Glomerular visceral epithelial cell (primary cell): ENCODE measurements around the gene SHH.

Experiments used
- DNase-seq: peaks from one replicate; pipeline ENCODE4 v3.0.0-alpha.2; 2016; ENCODE audit errors: extremely low spot score

Gene SHH

DNA sequence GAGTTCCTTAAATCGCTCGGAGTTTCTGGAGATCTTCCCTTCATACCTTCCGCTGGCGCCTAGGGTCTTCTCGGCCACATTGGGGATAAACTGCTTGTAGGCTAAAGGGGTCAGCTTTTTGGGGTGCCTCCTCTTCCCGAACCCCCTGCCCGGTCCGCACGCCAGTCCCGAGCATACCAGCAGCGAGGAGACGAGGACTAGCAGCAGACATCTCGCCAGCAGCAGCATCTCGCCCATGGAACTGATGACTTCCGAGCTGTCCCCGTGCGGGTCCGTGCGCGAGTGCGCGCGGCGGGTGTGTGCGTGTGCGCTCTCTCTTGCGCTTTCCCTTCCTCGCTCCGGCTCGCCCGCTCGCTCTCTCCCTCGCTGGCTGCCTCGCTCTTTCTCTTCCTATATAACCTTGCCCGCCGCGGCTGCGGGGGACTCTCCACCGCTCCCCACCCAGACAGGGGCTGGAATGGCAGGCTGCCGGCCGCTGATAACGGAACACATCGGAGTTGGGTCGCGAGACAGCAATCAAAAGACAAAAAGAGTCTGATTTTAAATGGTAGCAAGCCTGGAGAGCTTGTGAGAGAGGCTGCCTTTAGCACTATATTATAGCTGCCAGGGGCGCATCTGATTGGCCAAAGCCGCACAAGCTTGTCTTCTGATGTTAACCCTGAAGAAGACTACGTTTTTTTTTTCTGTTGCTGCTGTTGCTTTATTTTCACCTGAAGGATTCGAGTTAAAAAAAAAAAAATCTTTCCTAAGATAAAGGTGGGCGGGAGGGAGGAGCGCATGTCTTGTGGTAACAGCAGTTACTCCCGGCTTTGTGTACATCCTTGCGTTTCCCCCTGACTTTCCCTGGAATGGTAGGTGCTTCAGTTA, at the start of gene SHH:
SHH (minus strand) TSS at position 569 of the 867 bp plus-strand sequence; CDS start at position 228, 341 bp downstream.
- no peak for DNase-seq

DNA sequence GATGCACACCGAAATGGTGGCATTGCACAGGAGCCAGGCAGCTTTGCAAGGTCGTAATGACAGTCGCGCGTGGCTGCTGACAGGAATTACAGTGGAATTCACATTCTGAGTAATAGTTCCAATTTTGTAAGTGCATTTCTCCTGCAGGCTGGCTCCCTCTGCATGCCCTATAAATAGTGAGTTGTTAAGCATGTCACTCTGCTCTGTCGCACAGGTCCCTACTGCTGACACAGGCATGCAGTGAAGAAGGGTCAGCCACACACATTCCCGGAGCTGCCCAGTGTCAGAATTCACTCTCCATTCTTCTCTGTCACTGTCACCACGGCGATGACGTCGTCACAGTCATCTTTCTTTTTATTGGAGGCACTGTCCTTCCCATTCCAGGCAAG, 49.2 kb upstream of the SHH start:
- DNase-seq: no peak

DNA sequence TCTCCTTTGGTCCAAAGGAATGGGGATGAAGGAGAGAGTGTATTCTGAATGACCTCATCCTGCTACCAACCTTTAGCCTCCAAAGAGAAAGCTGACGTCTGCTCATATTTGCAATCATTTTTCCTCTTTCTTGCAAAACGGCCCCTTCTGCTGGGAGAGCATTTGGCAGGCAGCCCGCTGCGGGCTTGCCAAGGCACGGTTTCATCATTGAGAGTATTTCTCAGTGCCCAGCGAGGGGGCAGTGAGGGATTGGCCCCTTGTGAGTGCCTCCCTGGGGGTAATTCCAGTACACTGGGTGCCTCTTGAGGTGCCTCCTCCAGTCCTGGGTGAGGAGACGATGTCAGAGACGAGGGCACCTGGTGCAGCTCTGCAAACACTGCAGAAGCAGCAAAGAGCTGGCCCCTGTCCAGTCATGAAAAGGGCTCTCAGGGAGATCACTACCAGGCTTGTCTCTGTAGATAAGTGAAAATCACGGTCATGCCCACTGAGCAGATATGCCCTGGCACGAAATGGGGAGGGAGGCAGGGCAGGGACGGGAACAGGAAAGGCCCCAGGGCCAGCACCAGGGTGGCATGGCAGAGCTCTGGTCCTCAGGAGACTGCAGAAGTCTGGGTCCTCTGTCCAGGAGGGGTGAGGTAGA, 48.7 kb upstream of the SHH start:
- peak; percentile 67 for DNase-seq

DNA sequence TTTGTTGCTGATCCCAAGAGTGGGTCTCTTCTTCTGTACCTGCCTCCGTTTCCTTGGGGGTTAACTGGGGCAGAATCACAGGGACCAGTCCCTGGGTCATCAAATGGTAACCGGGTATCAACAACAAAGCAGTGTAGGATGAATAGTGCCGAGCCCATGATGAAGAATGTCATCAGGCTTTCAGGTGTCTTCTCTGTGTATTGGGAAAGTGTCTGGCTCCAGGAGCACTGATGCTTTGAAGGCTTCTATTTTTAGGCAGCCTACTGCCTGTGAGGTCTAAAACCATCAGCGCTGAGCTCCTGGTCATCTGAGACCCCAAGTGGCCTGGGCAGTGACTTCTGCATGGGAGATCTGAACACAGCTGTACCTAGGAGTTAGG, 48.2 kb upstream of the SHH start:
- DNase-seq: no peak

DNA sequence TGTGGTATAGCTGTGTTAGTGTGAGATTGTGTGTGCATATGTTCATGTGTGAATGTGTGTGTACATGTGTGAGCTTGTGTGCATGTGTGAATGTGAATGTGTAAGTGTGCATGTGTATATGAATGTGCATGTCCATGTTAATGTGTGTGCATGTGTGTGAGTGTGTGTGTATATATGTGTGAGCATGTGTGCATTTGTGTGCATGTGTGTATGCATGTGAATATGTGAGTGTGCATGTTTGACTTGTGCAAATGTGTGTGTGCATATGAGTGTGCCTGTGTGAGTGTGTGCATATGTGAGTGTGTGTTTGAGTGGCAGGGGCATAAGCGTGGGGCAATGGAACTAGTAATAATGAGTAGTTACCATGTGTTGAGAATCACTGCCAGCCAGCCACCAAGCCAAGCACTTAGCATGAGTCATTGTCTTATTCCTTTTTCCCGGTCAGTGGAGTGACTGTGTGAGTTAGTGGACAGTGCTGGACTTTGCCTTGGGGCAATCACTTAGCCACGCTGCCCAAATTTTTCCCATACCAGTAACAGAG, 46.3 kb upstream of the SHH start:
- peak; percentile 29 for DNase-seq

DNA sequence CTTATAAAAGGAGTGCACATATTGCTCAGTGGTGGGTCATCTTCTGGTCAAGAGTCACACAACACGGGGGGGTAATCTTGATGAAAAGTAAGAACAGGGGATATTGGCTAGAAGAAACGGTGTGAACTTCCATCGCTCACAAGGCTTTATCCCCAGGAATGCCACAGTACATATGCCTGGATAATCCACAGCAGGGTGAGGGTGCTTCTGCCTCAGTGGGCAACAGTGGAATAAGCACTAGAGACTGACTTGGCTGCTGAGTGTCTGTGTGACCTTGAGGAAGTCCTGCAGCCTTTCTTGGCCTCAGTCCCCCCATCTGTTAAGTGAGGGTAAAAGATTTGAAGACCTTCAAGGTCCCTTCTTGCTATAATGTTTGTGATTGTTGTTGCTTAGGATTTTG, 44.9 kb upstream of the SHH start:
- DNase-seq: no peak

DNA sequence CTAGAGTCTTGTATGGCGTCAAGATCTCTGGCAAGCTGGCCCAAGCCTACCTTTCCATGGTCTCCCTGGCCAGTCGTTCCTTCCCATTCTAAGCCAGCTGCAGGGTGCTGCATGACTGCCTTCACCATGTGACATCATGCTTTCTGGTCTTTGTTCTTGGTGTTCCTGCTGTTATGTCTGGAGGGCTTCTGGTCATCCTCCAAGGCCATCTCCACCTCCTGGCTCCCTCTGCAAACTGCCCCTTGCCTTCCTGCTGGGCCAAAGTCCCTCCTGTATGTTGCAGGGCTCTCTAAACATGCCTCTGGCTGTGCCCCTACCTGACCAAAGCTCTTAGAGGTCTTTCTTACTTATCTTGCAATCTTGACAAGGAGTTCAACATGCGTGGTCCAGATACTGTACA, 44.4 kb upstream of the SHH start:
- DNase-seq: no peak

DNA sequence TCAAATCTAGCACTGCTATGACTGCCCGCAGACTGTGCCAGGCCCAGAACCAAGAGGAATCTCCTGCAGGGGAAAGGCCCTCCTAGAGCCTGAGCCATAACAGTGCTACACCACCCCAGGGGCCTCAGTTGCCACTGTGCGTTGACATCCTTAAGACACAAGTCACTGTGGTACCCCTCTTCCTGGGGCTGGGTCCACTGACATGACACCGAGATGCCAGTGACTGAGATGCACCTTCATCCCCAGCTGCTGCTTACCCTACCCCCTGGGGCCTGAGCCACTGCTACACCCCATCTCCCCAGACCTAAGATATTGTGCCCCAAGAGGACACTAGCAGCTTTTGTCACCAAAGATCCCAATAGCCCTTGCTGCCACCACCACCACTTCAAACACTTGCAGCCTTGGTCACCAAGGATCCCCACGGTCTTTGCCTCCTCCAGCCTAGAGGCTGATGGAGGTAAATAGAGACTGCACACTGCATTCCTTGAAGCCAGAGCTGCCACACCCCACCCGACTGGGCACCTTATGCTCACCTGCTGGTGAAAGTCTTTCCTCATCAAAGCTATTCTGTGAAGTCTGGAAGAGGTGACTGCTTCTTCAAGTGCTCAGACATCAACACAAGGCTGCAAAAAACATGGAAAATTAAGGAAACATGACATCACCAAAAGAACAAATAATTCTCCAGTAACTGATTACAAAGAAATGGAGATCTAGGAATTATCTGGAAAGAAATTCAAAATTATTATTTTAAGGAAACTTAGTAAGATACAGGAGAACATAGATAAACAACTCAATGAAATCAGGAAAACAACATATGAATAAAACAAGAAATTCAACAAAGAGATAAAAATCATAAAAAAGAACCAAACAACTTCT, 40.4 kb upstream of the SHH start:
- DNase-seq: no peak

DNA sequence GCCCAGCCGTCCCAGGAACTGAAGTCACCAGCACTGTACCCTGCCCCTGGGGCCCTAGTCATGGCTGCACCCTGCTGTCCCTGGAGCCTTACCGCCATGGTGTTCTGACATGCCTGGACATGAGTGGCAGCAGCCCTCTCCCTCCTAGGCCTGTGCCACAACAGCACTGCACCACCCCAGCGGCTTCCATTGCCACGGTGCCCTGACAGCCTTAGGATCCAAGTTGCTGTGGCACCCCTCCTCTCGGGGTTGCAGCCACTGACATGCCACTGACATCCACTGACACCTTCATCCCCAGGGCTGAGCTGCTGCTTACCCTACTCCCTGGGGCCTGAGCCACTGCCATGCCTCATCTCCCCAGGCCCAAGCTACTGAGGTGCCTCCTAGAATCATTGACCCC, 39.6 kb upstream of the SHH start:
- no peak for DNase-seq

DNA sequence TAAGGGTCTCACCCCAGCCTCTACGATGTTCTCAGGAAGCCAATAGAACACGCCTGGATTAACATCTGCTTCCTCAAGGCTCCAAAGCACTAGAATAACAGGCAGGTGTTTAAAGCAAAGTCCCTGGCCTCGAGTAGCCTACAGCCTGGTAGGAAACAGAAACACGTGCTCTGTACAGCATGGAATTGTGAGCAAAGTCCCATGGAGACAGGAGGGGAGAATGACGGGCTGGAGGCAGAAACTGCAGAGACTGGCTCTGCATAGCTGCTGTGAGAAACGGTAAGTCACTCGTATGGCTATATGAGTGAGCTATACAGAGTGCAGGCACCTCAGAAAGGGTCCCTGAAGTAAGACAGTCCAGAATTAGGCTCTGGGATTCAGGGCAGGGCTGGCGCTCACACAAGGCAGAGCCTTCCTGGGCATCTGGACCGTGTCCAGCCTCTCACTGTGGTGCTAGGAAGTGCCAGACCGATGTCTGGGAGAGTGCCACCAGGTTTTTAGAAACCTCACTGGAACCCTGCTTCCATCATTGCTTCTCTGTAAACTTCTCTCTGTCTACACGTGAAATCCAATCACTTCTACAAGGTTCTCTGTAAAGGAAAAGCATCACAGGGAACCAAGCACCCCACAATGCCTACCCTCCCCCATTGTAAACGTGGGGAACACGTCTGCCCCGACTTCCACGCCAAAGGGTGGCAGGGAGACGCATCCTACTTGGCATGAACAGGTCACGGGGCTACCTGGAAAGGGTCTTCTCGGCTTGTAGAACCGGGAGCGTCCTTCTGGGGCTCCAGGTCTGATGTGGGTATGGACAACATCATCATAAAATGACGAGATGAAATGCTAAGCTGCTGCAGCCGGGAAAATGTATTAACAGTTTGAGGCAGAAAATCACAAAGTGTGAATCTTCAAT, 38.8 kb upstream of the SHH start:
- no peak for DNase-seq

DNA sequence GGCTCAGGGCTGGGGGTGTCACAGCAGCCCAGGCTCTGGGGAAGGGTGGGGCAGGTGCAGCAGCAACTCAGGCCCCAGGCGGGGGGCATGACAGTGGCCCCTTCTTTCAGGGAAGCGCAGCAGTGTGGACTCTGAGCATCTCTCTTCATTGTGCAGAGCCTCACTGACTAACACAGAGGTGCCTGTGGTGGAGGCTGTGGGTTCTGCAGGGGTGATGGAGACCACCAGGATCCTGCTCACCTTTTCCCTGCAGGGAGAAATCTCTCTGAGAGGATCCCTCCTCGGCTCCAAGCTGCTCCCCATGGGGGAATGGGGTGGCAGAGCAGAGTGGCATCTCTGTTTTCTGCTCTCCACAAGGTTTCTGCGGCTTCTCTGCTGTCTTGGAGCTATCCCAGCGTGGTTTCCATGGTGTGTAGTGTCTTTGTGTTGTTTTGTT, 37.8 kb upstream of the SHH start:
- DNase-seq: no peak

DNA sequence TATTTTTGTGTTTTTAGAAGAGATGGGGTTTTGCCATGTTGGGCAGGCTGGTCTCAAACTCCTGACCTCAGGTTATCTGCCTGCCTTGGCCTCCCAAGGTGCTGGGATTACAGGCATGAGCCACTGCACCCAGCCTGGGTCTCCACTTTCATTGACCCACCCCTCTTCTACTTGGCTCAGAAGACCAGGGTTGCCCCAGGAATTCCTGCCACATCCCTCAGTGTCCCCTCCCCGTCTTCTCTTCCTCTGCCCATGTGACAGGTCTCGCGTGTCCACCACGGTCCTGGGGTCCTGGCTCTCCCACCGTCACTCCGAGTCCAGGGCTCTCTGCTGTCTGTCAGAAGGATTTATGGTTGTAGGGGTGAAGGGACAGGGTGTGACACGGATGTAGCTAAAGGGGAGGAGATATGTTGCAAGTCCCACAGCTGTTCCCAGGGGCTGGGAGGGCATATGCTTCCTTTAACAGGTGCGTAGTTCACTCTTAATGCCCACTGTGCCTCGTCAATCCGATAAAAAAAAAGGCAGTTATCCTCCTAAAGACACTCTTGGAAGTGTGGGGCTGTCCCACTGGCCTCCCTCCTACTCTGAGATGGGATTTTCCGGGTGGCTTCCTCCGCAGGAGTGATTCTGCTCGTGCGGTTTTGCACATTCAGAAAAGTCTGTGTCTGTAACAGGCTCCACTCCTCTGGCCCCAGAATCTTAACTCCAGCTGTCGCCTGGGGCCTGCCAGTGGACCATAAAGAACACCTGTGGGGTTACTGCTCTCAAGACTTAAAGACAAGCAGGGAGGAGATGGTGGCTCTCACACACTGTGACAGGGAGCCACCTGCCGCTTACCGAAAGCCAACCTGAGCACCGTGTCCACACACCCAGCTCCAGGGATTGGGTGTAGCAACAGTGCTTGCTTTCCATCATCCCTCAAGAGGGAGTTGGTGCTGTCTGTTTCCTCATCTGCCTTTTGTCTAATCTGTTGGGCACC, 36.7 kb upstream of the SHH start:
- no peak for DNase-seq

DNA sequence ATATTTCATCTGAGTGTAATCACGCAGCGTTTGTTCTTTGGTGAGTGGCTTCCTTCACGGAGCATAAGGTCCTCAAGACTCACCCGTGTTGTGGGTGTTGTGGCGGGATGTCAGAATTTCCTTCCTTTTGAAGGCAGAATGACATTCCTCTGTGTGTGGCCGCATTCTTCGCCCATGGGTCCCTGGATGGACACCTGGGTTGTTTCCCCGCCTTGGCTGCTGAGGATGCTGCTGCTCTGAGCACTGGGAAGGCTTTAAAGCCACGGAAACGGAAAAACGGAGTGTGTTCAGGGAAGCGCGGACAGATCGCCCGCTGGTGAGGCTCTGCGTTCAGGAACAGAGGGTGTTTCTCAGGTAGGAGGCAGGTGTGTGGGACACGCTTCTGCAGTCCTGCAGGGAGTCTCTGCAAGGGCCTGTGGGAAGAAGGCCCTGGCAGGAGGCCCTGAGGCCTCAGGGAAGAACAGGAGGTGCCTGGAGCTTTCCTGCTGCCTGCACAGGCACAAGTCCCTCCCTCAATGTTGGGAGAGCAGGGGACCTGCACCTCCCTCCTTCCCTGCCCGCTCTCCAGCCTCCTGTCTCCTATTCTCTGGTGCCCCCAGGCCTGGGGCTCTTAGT, 35.7 kb upstream of the SHH start:
- DNase-seq: no peak

DNA sequence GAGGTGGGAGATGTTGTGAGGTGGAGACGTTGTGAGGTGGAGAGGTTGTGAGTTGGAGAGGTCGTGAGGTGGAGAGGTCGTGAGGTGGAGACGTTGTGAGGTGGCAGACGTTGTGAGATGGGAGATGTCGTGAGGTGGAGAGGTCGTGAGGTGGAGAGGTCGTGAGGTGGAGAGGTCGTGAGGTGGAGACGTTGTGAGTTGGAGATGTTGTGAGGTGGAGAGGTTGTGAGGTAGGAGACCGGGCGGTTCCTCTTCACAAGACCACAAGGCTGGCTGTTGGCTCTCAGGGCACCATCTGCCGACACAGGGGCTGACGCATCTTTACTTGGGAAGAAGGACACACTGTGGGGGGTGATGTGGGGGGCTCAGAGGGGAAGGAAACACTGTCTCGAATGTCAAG, 34.7 kb upstream of the SHH start:
- no peak for DNase-seq

DNA sequence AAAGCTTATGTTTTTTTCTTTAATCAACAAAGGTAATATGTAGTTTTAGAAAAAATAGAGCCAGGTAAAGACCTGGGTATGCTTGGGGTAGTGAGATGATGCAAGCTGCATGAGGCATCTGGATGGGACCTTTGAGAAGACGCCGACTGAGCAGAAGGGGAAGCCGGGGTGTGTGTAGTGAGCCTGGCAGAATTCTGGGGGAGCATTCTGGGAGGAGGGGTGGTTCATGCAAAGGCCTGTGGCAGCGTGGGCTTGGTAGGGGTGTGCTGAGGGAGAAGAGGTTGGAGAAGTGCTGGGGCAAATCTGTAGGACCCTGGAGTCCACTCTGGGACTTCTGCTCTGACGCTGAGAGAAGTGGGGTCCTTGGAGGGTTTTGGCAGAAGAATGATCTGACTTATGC, 33.9 kb upstream of the SHH start:
- DNase-seq: no peak

DNA sequence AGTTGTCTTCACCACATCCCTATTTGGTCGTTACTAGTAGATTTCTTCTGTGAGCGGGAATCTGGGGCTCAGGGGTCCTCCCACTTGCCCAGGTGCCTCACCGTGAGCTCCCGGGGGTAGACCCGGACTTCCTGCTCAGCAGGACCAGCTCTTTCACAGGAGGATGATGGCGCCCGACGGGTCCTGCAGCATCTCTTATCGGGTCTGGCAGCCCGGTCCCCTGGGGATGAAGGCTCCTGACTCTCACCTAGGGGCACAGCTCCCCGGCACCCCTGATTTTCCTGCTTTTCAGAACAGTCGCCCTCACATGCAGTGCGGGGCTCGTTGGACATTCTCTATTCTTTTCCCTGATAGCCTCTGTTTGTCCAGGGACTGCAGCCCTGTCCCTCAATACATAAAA, 33.0 kb upstream of the SHH start:
- DNase-seq: no peak

DNA sequence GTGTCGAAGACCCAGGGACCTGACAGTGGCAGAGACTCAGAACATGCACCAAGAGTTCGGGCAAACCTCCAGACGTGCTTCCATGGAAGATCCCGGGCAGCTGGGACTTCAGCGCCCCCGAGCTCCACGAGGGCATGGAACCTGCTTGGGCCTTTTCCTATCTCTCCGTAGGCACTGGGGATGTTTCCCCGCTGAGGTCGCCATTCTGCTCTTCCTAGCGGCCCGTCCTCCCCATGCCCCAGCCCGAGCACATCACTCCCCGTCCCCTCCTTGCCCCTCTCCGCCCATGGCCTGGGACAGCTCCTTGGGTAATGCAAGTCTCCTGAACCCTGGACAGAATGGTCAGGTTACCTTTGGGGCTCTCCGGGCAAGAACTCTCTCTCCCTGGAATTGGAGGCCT, 32.3 kb upstream of the SHH start:
- DNase-seq: no peak

DNA sequence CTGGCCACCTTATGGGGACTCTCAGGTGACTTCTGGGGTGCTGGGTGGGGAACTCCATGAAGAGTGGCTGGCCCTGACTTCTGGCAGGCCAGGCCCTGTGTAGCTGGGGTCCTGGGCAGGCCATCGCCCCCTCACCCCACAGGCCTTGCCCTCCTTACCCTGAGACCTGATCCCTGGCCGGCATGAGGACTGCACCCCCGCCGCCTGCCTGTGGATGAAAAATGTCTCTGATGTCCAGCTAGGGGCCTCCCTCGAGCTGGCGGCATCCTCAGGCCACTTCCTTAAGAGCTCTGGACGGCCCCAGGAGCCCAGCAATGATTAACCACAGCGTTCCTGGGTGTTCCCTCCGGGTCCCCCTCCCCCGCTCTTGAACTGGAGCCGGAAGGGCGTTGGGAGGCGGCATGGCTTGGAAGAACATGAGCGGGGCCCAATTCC, 31.8 kb upstream of the SHH start:
- peak; percentile 70 for DNase-seq

DNA sequence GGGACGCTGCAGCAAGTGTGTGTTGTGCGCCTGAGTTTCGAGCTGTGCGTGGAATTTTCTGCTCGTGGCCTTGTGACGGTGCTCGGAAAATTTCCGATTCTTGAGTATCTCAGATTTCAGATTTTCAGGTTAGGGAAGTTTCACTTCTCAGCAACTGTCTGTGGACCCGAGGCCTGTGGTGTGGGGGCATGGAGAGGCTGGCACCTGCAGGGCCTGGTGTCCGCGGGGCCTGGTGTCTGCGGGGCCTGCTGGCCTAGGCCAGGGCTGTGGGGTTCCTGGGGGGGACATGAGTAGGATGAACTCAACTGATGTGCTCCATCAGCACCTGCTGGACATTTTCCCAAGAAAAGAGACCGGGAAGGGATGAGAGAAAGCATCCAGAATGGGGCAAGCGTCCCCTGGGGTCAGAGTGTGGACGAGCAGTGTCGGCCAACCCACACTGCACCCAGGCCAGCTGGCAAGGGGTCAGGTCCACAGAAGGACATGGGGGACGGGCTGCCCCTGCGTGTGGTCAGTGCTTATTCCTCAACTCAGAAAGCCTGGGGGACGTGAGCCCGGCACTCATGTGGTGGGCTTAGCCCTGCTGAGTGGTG, 31.3 kb upstream of the SHH start:
- no peak for DNase-seq
